IMR-90 (cell line): ENCODE results near the gene FARS2. TPM values are rescaled to one million over a fixed set of nuclear protein-coding genes. Genes with fewer than 3 reads are reported as not detected.

ENCODE experiments used
- ATAC-seq: fragments of 200-7000 bp; cut with Tn5 transposase; 2 replicates; pipeline ENCODE4 v1.9.1; 2020; ENCODE audit warnings: low read depth, mild to moderate bottlenecking, moderate library complexity
- BruUV-seq: library from RNA; stranded (reverse); fragments of 400-500 nt; replicated peaks from 2 replicates; lab custom pipeline; 2021; lab: Mats Ljungman, UMichigan
- CTCF ChIA-PET: fragments of 300-600 bp; formaldehyde crosslinking; extraction: SDS; loops from one replicate; lab custom pipeline; 2021; ENCODE audit warnings: antibody characterized with exemption; lab: Yijun Ruan, JAX
- POLR2A ChIA-PET: fragments of 300-600 bp; sonication (Branson Sonifier 250); formaldehyde crosslinking; loops from one replicate; lab custom pipeline; 2022; ENCODE audit warnings: antibody characterized with exemption; ENCODE audit not compliant: unreplicated experiment; lab: Charles Lee
- DNase-seq: peaks from one replicate; pipeline ENCODE4 v3.0.0; 2013
- H2AFZ ChIP-seq: replicated peaks from 2 replicates; pipeline ENCODE3; 2013; ENCODE audit warnings: low read length, mild to moderate bottlenecking; ENCODE audit not compliant: poor library complexity
- H2AK5ac ChIP-seq: 2 replicates; pipeline ENCODE4 v1.6.1; 2013; ENCODE audit warnings: low read depth, low read length, inconsistent platforms
- H2AK9ac ChIP-seq: replicated peaks from 2 replicates; pipeline ENCODE3; 2013; ENCODE audit warnings: mild to moderate bottlenecking, low read depth, low read length, moderate library complexity; ENCODE audit not compliant: poor library complexity
- H2BK120ac ChIP-seq: 2 replicates; pipeline ENCODE4 v1.6.1; 2013; ENCODE audit warnings: low read depth, low read length, inconsistent platforms
- H2BK15ac ChIP-seq: 3 replicates; pipeline ENCODE4 v1.6.1; 2013; ENCODE audit warnings: low read depth, low read length, inconsistent platforms
- H2BK20ac ChIP-seq: 2 replicates; pipeline ENCODE4 v1.6.1; 2013; ENCODE audit warnings: low read depth, mild to moderate bottlenecking, inconsistent platforms, low read length, moderate library complexity
- H2BK5ac ChIP-seq: 2 replicates; pipeline ENCODE4 v1.6.1; 2013; ENCODE audit warnings: mild to moderate bottlenecking, low read depth, low read length, inconsistent platforms; ENCODE audit not compliant: poor library complexity, severe bottlenecking
- H3K14ac ChIP-seq: replicated peaks from 2 replicates; pipeline ENCODE4 v1.6.1; 2013; ENCODE audit warnings: low read depth, low read length, inconsistent platforms
- H3K18ac ChIP-seq: 2 replicates; pipeline ENCODE4 v1.6.1; 2013; ENCODE audit warnings: low read depth, low read length, control low read depth
- H3K23ac ChIP-seq: 2 replicates; pipeline ENCODE4 v1.6.1; 2013; ENCODE audit warnings: low read depth, low read length, inconsistent platforms
- H3K27ac ChIP-seq: 2 replicates; pipeline ENCODE4 v1.5.1; 2013; ENCODE audit warnings: mild to moderate bottlenecking, control low read depth, low read length; ENCODE audit not compliant: insufficient read depth
- H3K27me3 ChIP-seq: 2 replicates; pipeline ENCODE4 v1.6.1; 2013; ENCODE audit warnings: low read length; ENCODE audit not compliant: control insufficient read depth, insufficient read depth
- H3K36me3 ChIP-seq: 2 replicates; pipeline ENCODE4 v1.6.1; 2013; ENCODE audit warnings: low read length, mixed read lengths; ENCODE audit not compliant: control insufficient read depth, insufficient read depth
- H3K4ac ChIP-seq: 2 replicates; pipeline ENCODE4 v1.6.1; 2013; ENCODE audit warnings: low read depth, low read length, inconsistent platforms
- H3K4me1 ChIP-seq: 2 replicates; pipeline ENCODE4 v1.6.1; 2013; ENCODE audit warnings: low read length, mixed read lengths; ENCODE audit not compliant: control insufficient read depth, insufficient read depth
- H3K4me2 ChIP-seq: 2 replicates; pipeline ENCODE4 v1.6.1; 2013; ENCODE audit warnings: low read depth, mild to moderate bottlenecking, control low read depth, low read length, moderate library complexity
- H3K4me3 ChIP-seq: 2 replicates; pipeline ENCODE4 v1.5.1; 2013; ENCODE audit warnings: low read depth, mild to moderate bottlenecking, control low read depth, low read length, moderate library complexity; ENCODE audit not compliant: insufficient read depth
- H3K56ac ChIP-seq: 2 replicates; pipeline ENCODE4 v1.6.1; 2013; ENCODE audit warnings: low read length, inconsistent platforms; ENCODE audit not compliant: insufficient read depth; ENCODE audit errors: extremely low read depth
- H3K79me1 ChIP-seq, 2 experiments: 2 replicates each; pipeline ENCODE4 v1.6.1; 2013; ENCODE audit warnings: low read length in 2 of 2, inconsistent platforms in 1 of 2, low read depth in 1 of 2
- H3K9ac ChIP-seq: 2 replicates; pipeline ENCODE4 v1.6.1; 2013; ENCODE audit warnings: low read depth, low read length, control low read depth
- H3K9me1 ChIP-seq: 2 replicates; pipeline ENCODE4 v1.6.1; 2013; ENCODE audit warnings: low read length, inconsistent platforms; ENCODE audit not compliant: insufficient read depth
- H3K9me3 ChIP-seq: 2 replicates; pipeline ENCODE4 v1.6.1; 2013; ENCODE audit warnings: low read length; ENCODE audit not compliant: control insufficient read depth, insufficient read depth
- H4K20me1 ChIP-seq: 2 replicates; pipeline ENCODE4 v1.6.1; 2013; ENCODE audit warnings: low read length, inconsistent platforms; ENCODE audit not compliant: insufficient read depth
- H4K5ac ChIP-seq: 2 replicates; pipeline ENCODE4 v1.6.1; 2013; ENCODE audit warnings: mild to moderate bottlenecking, low read depth, low read length, control low read depth
- H4K8ac ChIP-seq, 2 experiments: 2 replicates each; pipeline ENCODE4 v1.6.1; 2013; ENCODE audit warnings: low read depth in 2 of 2, low read length in 2 of 2, control low read depth in 1 of 2, inconsistent platforms in 1 of 2
- H4K91ac ChIP-seq: 2 replicates; pipeline ENCODE4 v1.6.1; 2013; ENCODE audit warnings: low read depth, low read length, inconsistent platforms; ENCODE audit not compliant: insufficient read depth
- CHD1 ChIP-seq: IDR thresholded peaks from 2 replicates; pipeline ENCODE4 v1.6.1; 2012; ENCODE audit warnings: low read depth, low read length, improper control_type of control experiment
- FOS ChIP-seq: fragments of 150-350 bp; IDR thresholded peaks from 2 replicates; pipeline ENCODE4 v1.6.1; 2016; ENCODE audit warnings: low read depth, low read length
- MAFK ChIP-seq: IDR thresholded peaks from 2 replicates; pipeline ENCODE4 v1.6.1; 2012; ENCODE audit warnings: low read depth, low read length, improper control_type of control experiment
- MAZ ChIP-seq: IDR thresholded peaks from 2 replicates; pipeline ENCODE4 v1.6.1; 2012; ENCODE audit warnings: low read depth, mild to moderate bottlenecking, low read length, improper control_type of control experiment, moderate library complexity, borderline replicate concordance
- MXI1 ChIP-seq: IDR thresholded peaks from 2 replicates; pipeline ENCODE4 v1.6.1; 2012; ENCODE audit warnings: low read depth, mild to moderate bottlenecking, low read length, moderate library complexity, borderline replicate concordance
- NFE2L2 ChIP-seq: fragments of 150-350 bp; IDR thresholded peaks from 2 replicates; pipeline ENCODE4 v1.6.1; 2016; ENCODE audit warnings: low read depth, mild to moderate bottlenecking, low read length
- POLR2A ChIP-seq: IDR thresholded peaks from 2 replicates; pipeline ENCODE4 v1.6.1; 2012; ENCODE audit warnings: mild to moderate bottlenecking, low read depth, low read length
- RFX5 ChIP-seq: IDR thresholded peaks from 2 replicates; pipeline ENCODE4 v1.8.0; 2012; ENCODE audit warnings: low read depth, mild to moderate bottlenecking, low read length, moderate library complexity
- SMC3 ChIP-seq: fragments of 150-350 bp; IDR thresholded peaks from 2 replicates; pipeline ENCODE4 v1.6.1; 2016; ENCODE audit warnings: low read depth, mild to moderate bottlenecking, antibody characterized with exemption, low read length, moderate library complexity
- WGBS, 2 experiments: methylation state at CpG; one replicate each; pipeline versions ENCODE4 v1.1.5 to v1.1.7; 2013; ENCODE audit warnings: missing lambda C conversion rate in 2 of 2; ENCODE audit not compliant: insufficient read length in 1 of 2; ENCODE audit errors: extremely low coverage in 2 of 2; 5-methylcytosine and 5-hydroxymethylcytosine counted together
- dilution Hi-C: fragments of 300-500 bp; cut with HindIII; formaldehyde crosslinking; loops from one replicate; pipeline ENCODE4 v1.14.3; 2018; ENCODE audit warnings: low sequenced_read_pairs; ENCODE audit not compliant: unreplicated experiment
- in situ Hi-C: fragments of 300-500 bp; cut with MboI; formaldehyde crosslinking; loops from 3 replicates; pipeline ENCODE4 v1.14.3; 2019; ENCODE audit warnings: low sequenced_read_pairs, inconsistent platforms, mixed read lengths
- intact Hi-C: fragments of 100-400 bp; cut with micrococcal nuclease; formaldehyde crosslinking; loops from 2 replicates; pipeline ENCODE4 v1.10.0; 2022
- polyA plus RNA-seq, 3 experiments: library from polyadenylated mRNA; depleted of rRNA; stranded (reverse); fragments of >200 nt; gene quantifications; 2 replicates each; pipeline ENCODE4 v1.2.3, GENCODE V29; 2012; ENCODE audit warnings: low replicate concordance in 1 of 3
- total RNA-seq: library from RNA; depleted of rRNA; stranded (reverse); fragments of >200 nt; gene quantifications from 2 replicates; pipeline ENCODE4 v1.2.3, GENCODE V29; 2012
- TF ChIP-seq, protein P1 (sequence below): fragments of 150-350 bp; IDR thresholded peaks from 2 replicates; pipeline ENCODE4 v1.6.1; 2017; ENCODE audit warnings: mild to moderate bottlenecking, antibody characterized with exemption, low read length, low read depth
- TF ChIP-seq, protein P2 (sequence below): fragments of 150-350 bp; IDR thresholded peaks from 2 replicates; pipeline ENCODE4 v1.6.1; 2016; ENCODE audit warnings: low read depth, mild to moderate bottlenecking, low read length, moderate library complexity, borderline replicate concordance

The FARS2 gene
- total and polyA plus RNA-seq, 2 of the 4 experiments (the other 2 are of a cell fraction): 12.1 to 28.9 TPM

DNA sequence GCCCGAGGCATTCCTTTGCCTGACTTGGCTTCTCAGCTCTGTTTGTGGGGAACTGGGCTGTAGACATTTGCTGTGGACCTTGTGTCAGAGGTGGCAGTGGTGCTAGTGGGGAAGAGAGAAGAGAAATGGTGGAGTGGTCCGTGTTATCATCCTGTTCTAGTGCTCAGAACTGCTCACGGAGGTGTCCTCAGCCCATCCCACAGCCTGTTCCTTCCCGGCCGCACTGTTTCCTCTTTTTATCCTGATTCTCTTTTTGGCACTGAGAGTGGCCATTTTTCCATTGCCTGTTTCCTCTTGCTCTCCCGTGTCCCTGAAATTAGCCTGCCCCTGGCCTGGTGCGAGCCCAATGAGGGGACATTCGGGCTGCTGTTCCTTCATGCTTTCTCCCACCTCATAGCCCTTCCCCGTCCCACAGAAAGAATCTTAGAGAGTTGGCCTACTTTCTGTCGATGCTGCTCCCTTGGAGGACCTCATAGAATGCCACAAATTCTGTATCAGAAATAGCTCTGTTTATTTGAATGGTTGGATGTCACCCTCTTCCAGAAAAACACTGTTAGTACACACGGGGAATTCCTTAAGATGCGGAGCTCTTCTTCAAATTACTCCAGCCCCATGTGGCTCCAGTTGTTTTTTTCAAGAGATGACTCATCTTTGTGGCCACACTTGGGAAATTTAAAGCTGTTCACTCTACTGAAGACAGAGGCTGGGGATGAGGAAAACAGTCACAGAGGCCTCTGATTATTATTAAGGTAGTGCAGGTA, 26.1 kb downstream of the FARS2 start (continued):
- TF ChIP-seq MAFK (no peak), CHD1 (no peak), RFX5 (no peak)

DNA sequence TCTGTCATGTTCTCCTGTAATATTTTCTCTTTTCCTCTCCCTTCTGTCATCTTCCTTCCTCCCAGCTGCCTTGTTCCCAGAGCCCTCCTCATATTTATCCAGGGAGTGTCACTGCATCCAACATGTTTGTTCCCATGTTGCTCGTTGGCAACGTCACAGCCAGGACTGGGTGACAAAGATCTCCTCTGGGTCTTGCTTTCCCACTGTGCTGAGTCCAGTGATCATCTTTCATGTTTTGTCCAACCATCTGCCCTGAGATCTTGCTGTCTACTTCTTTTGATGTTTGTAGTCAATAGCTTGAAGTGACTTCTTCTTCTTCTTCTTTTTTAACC, 26.6 kb downstream of the FARS2 start:
- Histone ChIP-seq H3K9ac (no peak overlapping the region), H4K8ac (no peak overlapping the region), H2AFZ (no peak overlapping the region), H3K4me2 (peak overlapping the region; percentile 34; the same call in 1 of the 2 replicates), H3K23ac (no peak overlapping the region), H3K4me1 (peaks cover 8% of the 10 kb centered on the region), H4K20me1 (peaks cover 25% of the 10 kb centered on the region), H3K27ac (no peak overlapping the region), H3K4ac (peak overlapping the region; percentile 33; the same call in 1 of the 2 replicates), H4K5ac (no peak overlapping the region; the same call in 1 of the 2 replicates), H3K79me1 (peaks cover 20 to 35% of the 10 kb centered on the region in 2 experiments; a peak in 3 of 4 replicates), H2BK15ac (peak overlapping the region; percentile 28; the same call in 1 of the 3 replicates), H2BK120ac (peak overlapping the region; percentile 59; the same call in 1 of the 2 replicates), H3K9me3 (no peaks in the 10 kb centered on the region), H2BK5ac (no peak overlapping the region), H2AK5ac (peak overlapping the region; percentile 93), H4K91ac (peak overlapping the region; percentile 32; the same call in 1 of the 2 replicates), H3K27me3 (no peaks in the 10 kb centered on the region), H3K18ac (peak overlapping the region; percentile 42; the same call in 1 of the 2 replicates), H2BK20ac (peak overlapping the region; percentile 48; the same call in 1 of the 2 replicates), H3K14ac (0 out of 2 replicates have a peak overlapping the region, but pooled peaks have one; percentile 18), H3K9me1 (peaks cover 13% of the 10 kb centered on the region), H3K56ac (no peak overlapping the region; the same call in 1 of the 2 replicates), H3K4me3 (no peak overlapping the region), H2AK9ac (no peak overlapping the region), H3K36me3 (no peaks in the 10 kb centered on the region)
- ATAC-seq (peak; percentile 16; the same call in 1 of the 2 replicates), DNase-seq (no peak)
- dilution Hi-C loops: no loop called here
- ChIA-PET POLR2A (no interaction called here), CTCF (interaction anchor here (0.7 kb wide), 1 partner anchor 59 kb away, joined by 4 read pairs; no protein-coding TSS in a partner anchor)
- intact Hi-C loops: no loop called here
- BruUV-seq: no TSS peak
- no CpG with 5 or more reads among the region's 2 CpGs for WGBS, 2 experiments
- in situ Hi-C loops: no loop called here
- TF ChIP-seq MAZ (no peak), NFE2L2 (no peak), FOS (no peak), MXI1 (no peak), MAFK (no peak), POLR2A (no peak), CHD1 (no peak), SMC3 (no peak)
- TF ChIP-seq, protein P1, sequence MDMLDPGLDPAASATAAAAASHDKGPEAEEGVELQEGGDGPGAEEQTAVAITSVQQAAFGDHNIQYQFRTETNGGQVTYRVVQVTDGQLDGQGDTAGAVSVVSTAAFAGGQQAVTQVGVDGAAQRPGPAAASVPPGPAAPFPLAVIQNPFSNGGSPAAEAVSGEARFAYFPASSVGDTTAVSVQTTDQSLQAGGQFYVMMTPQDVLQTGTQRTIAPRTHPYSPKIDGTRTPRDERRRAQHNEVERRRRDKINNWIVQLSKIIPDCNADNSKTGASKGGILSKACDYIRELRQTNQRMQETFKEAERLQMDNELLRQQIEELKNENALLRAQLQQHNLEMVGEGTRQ: no peak
- TF ChIP-seq, protein P2, sequence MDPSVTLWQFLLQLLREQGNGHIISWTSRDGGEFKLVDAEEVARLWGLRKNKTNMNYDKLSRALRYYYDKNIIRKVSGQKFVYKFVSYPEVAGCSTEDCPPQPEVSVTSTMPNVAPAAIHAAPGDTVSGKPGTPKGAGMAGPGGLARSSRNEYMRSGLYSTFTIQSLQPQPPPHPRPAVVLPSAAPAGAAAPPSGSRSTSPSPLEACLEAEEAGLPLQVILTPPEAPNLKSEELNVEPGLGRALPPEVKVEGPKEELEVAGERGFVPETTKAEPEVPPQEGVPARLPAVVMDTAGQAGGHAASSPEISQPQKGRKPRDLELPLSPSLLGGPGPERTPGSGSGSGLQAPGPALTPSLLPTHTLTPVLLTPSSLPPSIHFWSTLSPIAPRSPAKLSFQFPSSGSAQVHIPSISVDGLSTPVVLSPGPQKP: no peak
